GM19438 (cell line): ENCODE measurements around the gene LCN6.
"Not testable (repeated sequence)": the region's sequence is repeated elsewhere in the genome, so short reads cannot be mapped to it uniquely, and the experiment has no call there.

ENCODE experiments used
- ATAC-seq: cut with Tn5 transposase; IDR thresholded peaks from one replicate; pipeline ENCODE4 v1.9.1; 2021; ENCODE audit warnings: low read depth; ENCODE audit not compliant: unreplicated experiment

Gene LCN6

GRCh38 chr9:136712690-136713544, 35.4 kb downstream of the LCN6 start:
- ATAC-seq = no peak

- no peak for ATAC-seq
Observed at GRCh38 chr9:136711751-136712689, 36.3 kb downstream of the LCN6 start, which contains the start of gene DIPK1B. TSS of gene DIPK1B (plus strand) at chr9:136712572. CDS start at chr9:136712666, 94 bp downstream.

GRCh38 chr9:136711219-136711648, 37.1 kb downstream of the LCN6 start:
- ATAC-seq = not testable (repeated sequence)

GRCh38 chr9:136710543-136710942, 37.8 kb downstream of the LCN6 start:
- ATAC-seq = no peak

GRCh38 chr9:136709454-136710109, 38.7 kb downstream of the LCN6 start:
- ATAC-seq = no peak

GRCh38 chr9:136707849-136708517, 40.3 kb downstream of the LCN6 start:
- ATAC-seq = no peak

- no peak for ATAC-seq
Observed at GRCh38 chr9:136707011-136707410, 41.3 kb downstream of the LCN6 start.

- no peak for ATAC-seq
Observed at GRCh38 chr9:136705564-136705963, 42.8 kb downstream of the LCN6 start.

GRCh38 chr9:136704741-136705140, 43.6 kb downstream of the LCN6 start:
- not testable (repeated sequence) for ATAC-seq

GRCh38 chr9:136703276-136703860, 45.0 kb downstream of the LCN6 start:
- ATAC-seq = no peak

- no peak for ATAC-seq
Observed at GRCh38 chr9:136701668-136702053, 46.7 kb downstream of the LCN6 start.

GRCh38 chr9:136700959-136701667, 47.2 kb downstream of the LCN6 start:
- ATAC-seq = peak; percentile 76

GRCh38 chr9:136700304-136700703, 48.0 kb downstream of the LCN6 start:
- ATAC-seq = no peak

- no peak for ATAC-seq
Observed at GRCh38 chr9:136698635-136699246, 49.6 kb downstream of the LCN6 start.

- no peak for ATAC-seq
Observed at GRCh38 chr9:136697821-136698526, 50.4 kb downstream of the LCN6 start.

- no peak for ATAC-seq
Observed at GRCh38 chr9:136697146-136697820, 51.0 kb downstream of the LCN6 start.

- no peak for ATAC-seq
Observed at GRCh38 chr9:136696502-136696901, 51.8 kb downstream of the LCN6 start.

- ATAC-seq = no peak
Observed at GRCh38 chr9:136695955-136696354, 52.4 kb downstream of the LCN6 start.
